HepG2 (cell line): ENCODE results near the gene PRKCZ. TPM values are rescaled to one million over a fixed set of nuclear protein-coding genes. Genes with fewer than 3 reads are reported as not detected.
A peak's percentile ranks its signal among the peaks of the same experiment; 100 is the strongest.

ENCODE experiments used
- ERF ChIP-seq: IDR thresholded peaks from 2 replicates; pipeline ENCODE4 v1.6.1; 2018; ENCODE audit warnings: missing biosample characterization, missing genetic modification reagents
- KAT2B ChIP-seq: fragments of 150-350 bp; IDR thresholded peaks from 2 replicates; pipeline ENCODE4 v1.6.1; 2014; ENCODE audit warnings: low read depth, low read length, borderline replicate concordance
- TARDBP ChIP-seq: sonication (generic); formaldehyde crosslinking; IDR thresholded peaks from 2 replicates; pipeline ENCODE4 v1.8.0; 2022; ENCODE audit warnings: mild to moderate bottlenecking, missing genetic modification reagents
- TP53 ChIP-seq: sonication (generic); formaldehyde crosslinking; conservative IDR thresholded peaks from 2 replicates; pipeline ENCODE4 v1.4.0; 2020; ENCODE audit warnings: missing genetic modification reagents
- polyA plus RNA-seq, 8 experiments: library from polyadenylated mRNA; depleted of rRNA in 3 of 8; stranded (reverse) in 7 of 8; unstranded in 1 of 8; fragments of >200 nt; fragmentation: Illumina TruSeq in 4 of 8; extraction: Trizol in 4 of 8; gene quantifications; 2 replicates each; pipeline versions ENCODE4 v1.2.1 to v1.2.3, GENCODE V29; 2011 to 2016; ENCODE audit warnings: low read depth in 4 of 8, missing spikeins in 1 of 8, mixed read lengths in 1 of 8; ENCODE audit not compliant: insufficient read depth in 1 of 8
- total RNA-seq, 5 experiments: library from RNA; depleted of rRNA; stranded (reverse); fragments of >200 nt; fragmentation: Illumina TruSeq; extraction: Trizol; gene quantifications; 2 replicates each; pipeline ENCODE4 v1.2.3, GENCODE V29; 2016; ENCODE audit warnings: low read depth in 1 of 5
- TF ChIP-seq, protein P1 (sequence below), 2 experiments: fragments of 450-650 bp in 1 of 2; sonication (generic) in 1 of 2; formaldehyde crosslinking in 1 of 2; IDR thresholded peaks; 2 replicates each; pipeline versions ENCODE4 v1.6.1 to v1.8.0; 2016 to 2022; ENCODE audit warnings: antibody characterized with exemption in 1 of 2, mild to moderate bottlenecking in 1 of 2, missing genetic modification reagents in 1 of 2
- TF ChIP-seq, protein P2 (sequence below): sonication (generic); formaldehyde crosslinking; IDR thresholded peaks from 2 replicates; pipeline ENCODE4 v1.9.0; 2022; ENCODE audit warnings: low read depth, missing genetic modification reagents

Gene PRKCZ
- total and polyA plus RNA-seq, 2 of the 13 experiments (the other 11 are each of a cell fraction or from before 2014, with no cell fraction given) = 34.7 to 85.2 TPM

DNA sequence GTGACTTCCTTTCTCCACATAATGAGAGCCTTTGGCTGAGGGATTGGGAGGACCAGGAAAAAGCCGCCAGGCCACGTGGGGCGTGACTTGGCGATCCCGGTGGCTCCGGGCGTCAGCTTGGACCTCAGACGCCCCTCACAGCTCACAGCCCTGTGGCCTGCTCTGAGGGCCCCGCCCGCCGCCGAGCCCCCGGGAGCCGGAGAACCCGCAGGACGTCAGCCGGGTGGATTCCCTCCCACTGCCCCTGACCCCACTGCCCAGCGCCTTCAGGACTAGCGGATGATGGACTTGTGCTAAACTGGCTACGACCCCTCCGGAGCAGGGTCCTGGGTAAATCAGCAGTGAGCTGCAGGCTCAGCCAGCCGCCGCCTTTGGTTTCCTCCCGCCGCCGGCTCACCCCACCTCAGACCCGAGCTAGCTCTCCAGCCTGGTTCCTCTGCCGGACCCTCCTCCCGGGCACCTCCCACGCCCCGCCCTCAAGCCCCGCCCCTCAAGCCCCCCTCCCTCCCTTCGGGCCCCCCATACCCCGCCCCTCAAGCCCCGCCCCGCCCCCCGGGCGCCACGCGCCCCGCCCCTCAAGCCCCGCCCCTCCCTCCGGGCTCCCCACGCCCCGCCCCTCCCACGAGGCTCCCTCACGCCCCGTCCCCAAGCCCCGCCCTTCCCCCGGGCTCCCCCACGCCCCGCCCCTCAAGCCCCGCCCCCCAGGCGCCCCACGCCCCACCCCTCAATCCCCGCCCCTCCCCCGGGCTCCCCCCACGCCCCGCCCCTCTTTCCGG is 154.4 kb downstream of the PRKCZ start (continued):
- TF ChIP-seq, protein P1, sequence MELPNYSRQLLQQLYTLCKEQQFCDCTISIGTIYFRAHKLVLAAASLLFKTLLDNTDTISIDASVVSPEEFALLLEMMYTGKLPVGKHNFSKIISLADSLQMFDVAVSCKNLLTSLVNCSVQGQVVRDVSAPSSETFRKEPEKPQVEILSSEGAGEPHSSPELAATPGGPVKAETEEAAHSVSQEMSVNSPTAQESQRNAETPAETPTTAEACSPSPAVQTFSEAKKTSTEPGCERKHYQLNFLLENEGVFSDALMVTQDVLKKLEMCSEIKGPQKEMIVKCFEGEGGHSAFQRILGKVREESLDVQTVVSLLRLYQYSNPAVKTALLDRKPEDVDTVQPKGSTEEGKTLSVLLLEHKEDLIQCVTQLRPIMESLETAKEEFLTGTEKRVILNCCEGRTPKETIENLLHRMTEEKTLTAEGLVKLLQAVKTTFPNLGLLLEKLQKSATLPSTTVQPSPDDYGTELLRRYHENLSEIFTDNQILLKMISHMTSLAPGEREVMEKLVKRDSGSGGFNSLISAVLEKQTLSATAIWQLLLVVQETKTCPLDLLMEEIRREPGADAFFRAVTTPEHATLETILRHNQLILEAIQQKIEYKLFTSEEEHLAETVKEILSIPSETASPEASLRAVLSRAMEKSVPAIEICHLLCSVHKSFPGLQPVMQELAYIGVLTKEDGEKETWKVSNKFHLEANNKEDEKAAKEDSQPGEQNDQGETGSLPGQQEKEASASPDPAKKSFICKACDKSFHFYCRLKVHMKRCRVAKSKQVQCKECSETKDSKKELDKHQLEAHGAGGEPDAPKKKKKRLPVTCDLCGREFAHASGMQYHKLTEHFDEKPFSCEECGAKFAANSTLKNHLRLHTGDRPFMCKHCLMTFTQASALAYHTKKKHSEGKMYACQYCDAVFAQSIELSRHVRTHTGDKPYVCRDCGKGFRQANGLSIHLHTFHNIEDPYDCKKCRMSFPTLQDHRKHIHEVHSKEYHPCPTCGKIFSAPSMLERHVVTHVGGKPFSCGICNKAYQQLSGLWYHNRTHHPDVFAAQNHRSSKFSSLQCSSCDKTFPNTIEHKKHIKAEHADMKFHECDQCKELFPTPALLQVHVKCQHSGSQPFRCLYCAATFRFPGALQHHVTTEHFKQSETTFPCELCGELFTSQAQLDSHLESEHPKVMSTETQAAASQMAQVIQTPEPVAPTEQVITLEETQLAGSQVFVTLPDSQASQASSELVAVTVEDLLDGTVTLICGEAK (IDR thresholded peaks at IDR 0.05) = no peak
- TF ChIP-seq, protein P1 (CRISPR knock-in tag; IDR thresholded peaks at IDR 0.05) = no peak
- TF ChIP-seq ERF (CRISPR knock-in tag) = peak; percentile 53
- no peak for TF ChIP-seq KAT2B
- TF ChIP-seq, protein P2, sequence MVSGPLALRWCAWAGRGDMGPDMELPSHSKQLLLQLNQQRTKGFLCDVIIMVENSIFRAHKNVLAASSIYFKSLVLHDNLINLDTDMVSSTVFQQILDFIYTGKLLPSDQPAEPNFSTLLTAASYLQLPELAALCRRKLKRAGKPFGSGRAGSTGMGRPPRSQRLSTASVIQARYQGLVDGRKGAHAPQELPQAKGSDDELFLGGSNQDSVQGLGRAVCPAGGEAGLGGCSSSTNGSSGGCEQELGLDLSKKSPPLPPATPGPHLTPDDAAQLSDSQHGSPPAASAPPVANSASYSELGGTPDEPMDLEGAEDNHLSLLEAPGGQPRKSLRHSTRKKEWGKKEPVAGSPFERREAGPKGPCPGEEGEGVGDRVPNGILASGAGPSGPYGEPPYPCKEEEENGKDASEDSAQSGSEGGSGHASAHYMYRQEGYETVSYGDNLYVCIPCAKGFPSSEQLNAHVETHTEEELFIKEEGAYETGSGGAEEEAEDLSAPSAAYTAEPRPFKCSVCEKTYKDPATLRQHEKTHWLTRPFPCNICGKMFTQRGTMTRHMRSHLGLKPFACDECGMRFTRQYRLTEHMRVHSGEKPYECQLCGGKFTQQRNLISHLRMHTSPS (CRISPR knock-in tag) = peak; percentile 63; the same call in 1 of the 2 replicates
- no peak for TF ChIP-seq TP53 (CRISPR knock-in tag)
- 0 out of 2 replicates have a peak, but pooled peaks have one; percentile 35 for TF ChIP-seq TARDBP (CRISPR knock-in tag)
- TF ChIP-seq, all 625 proteins: peak for 28
